H1 (cell line): ENCODE data around the gene KRTAP12-3.

Experiments
- CTCF ChIP-seq, 3 experiments: IDR thresholded peaks; 1 replicate in 2 of 3; 2 replicates in 1 of 3; pipeline versions ENCODE4 v1.5.1 to v1.6.1; 2011; ENCODE audit warnings: low read length in 3 of 3, mild to moderate bottlenecking in 3 of 3, inconsistent platforms in 2 of 3, low read depth in 1 of 3, moderate library complexity in 1 of 3; ENCODE audit not compliant: insufficient read depth in 1 of 3; ENCODE audit errors: control extremely low read depth in 1 of 3
- E2F6 ChIP-seq: IDR thresholded peaks from 2 replicates; pipeline ENCODE4 v1.6.1; 2012; ENCODE audit warnings: inconsistent platforms
- EP300 ChIP-seq, 2 experiments: IDR thresholded peaks; 1 replicate in 1 of 2; 2 replicates in 1 of 2; pipeline ENCODE4 v1.6.1; 2011 to 2012; ENCODE audit warnings: low read depth in 2 of 2, low read length in 2 of 2, mild to moderate bottlenecking in 2 of 2, borderline replicate concordance in 1 of 2, inconsistent platforms in 1 of 2, moderate library complexity in 1 of 2
- POLR2A ChIP-seq, 2 experiments: IDR thresholded peaks; 1 replicate in 1 of 2; 2 replicates in 1 of 2; pipeline ENCODE4 v1.6.1; 2011; ENCODE audit warnings: low read depth in 2 of 2, low read length in 2 of 2, mild to moderate bottlenecking in 2 of 2; ENCODE audit errors: control extremely low read depth in 1 of 2
- SP1 ChIP-seq: IDR thresholded peaks from 2 replicates; pipeline ENCODE4 v1.6.1; 2011; ENCODE audit warnings: low read depth, low read length
- TAF1 ChIP-seq: IDR thresholded peaks from 2 replicates; pipeline ENCODE4 v1.6.1; 2011; ENCODE audit warnings: mild to moderate bottlenecking, low read depth, low read length

GRCh38 chr21:44625756-44626155, 32.0 kb upstream of the KRTAP12-3 start:
- TF ChIP-seq EP300 (IDR thresholded peaks at IDR 0.05; ENCODE audit: borderline replicate concordance in 1 of 2, low read depth in 2 of 2, low read length in 2 of 2) (no peak), CTCF (IDR thresholded peaks at IDR 0.05; ENCODE audit: control extremely low read depth in 1 of 3, insufficient read depth in 1 of 3, low read depth in 1 of 3, low read length in 3 of 3) (no peak), SP1 (no peak), TAF1 (no peak), E2F6 (no peak), POLR2A (IDR thresholded peaks at IDR 0.05; ENCODE audit: control extremely low read depth in 1 of 2, low read depth in 2 of 2, low read length in 2 of 2) (no peak)
